Measurements from ENCODE around the gene TINAGL1. TPM values are rescaled to one million over a fixed set of nuclear protein-coding genes. Genes with fewer than 3 reads are reported as not detected.
"Not testable (repeated sequence)": the region's sequence is repeated elsewhere in the genome, so short reads cannot be mapped to it uniquely, and the experiment has no call there.

Gene TINAGL1
- polyA plus RNA-seq, 1 donor from 2014 or later: not detected

DNA sequence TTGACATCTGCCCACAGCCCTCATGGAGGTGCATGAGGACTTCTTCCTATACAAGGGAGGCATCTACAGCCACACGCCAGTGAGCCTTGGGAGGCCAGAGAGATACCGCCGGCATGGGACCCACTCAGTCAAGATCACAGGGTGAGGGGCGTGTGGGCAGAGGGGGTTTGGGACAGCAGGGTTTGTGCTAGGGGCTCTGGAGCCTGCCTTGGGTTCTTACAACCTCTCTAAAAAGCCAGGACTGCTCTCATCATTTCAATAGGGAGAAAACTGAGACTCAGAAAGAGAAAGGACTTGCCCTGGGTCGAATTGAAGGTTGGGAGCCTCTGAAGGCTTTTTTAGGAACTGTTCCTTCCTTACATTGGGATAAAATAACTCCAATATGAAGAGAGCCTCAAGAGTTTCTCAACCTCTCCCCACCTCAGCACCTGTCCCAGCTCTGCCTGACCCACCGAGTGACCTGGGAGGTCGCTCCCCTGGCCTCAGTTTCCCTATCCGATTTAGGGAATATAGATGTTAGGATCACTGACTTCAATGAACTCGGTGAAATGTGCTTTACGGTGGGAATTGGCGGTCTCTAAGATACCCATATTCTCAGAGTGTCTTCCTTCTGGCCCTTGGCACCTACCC lies 9.5 kb downstream of the TINAGL1 start:
- Mint-ChIP-seq H3K27me3 (peaks cover 16% of the 10 kb centered on the region), H3K4me1 (peaks cover 0 to 2% (median 2%) of the 10 kb centered on the region in 3 donors), H3K9me3 (no peaks in the 10 kb centered on the region), H3K27ac (no peak overlapping the region), H3K36me3 (no peaks in the 10 kb centered on the region), H3K4me3 (no peak overlapping the region)

GRCh38 chr1:31586376-31587327 lies 10.3 kb downstream of the TINAGL1 start:
- no peaks in the 10 kb centered on the region for H3K9me3 Mint-ChIP-seq
- no peak overlapping the region for H3K4me3 Mint-ChIP-seq
- no peaks in the 10 kb centered on the region for H3K36me3 Mint-ChIP-seq
- peaks cover 0 to 2% (median 2%) of the 10 kb centered on the region in 3 donors for H3K4me1 Mint-ChIP-seq
- peaks cover 16% of the 10 kb centered on the region for H3K27me3 Mint-ChIP-seq
- H3K27ac Mint-ChIP-seq: peak overlapping the region in 1 of 3 donors; percentile 57

GRCh38 chr1:31587328-31587699 lies 11.0 kb downstream of the TINAGL1 start:
- not testable (repeated sequence) for H3K4me3 Mint-ChIP-seq, H3K9me3 Mint-ChIP-seq, H3K27ac Mint-ChIP-seq, H3K4me1 Mint-ChIP-seq, H3K36me3 Mint-ChIP-seq
- H3K27me3 Mint-ChIP-seq: peaks cover 16% of the 10 kb centered on the region

- H3K27ac Mint-ChIP-seq: peak overlapping the region in 1 of 3 donors; percentile 53
- H3K4me3 Mint-ChIP-seq: peak overlapping the region in 2 of 4 donors; percentile 47 to 84
- peaks cover 16% of the 10 kb centered on the region for H3K27me3 Mint-ChIP-seq
- H3K4me1 Mint-ChIP-seq: peaks cover 0 to 2% (median 2%) of the 10 kb centered on the region in 3 donors
- H3K9me3 Mint-ChIP-seq: no peaks in the 10 kb centered on the region
- H3K36me3 Mint-ChIP-seq: no peaks in the 10 kb centered on the region
These were observed 11.6 kb downstream of the TINAGL1 start for GRCh38 chr1:31587720-31588423.

- Mint-ChIP-seq H3K27me3 (peaks cover 16% of the 10 kb centered on the region), H3K36me3 (no peaks in the 10 kb centered on the region), H3K27ac (no peak overlapping the region), H3K4me3 (no peak overlapping the region), H3K9me3 (no peaks in the 10 kb centered on the region), H3K4me1 (peaks cover 0 to 2% (median 2%) of the 10 kb centered on the region in 3 donors)
These were observed 12.6 kb downstream of the TINAGL1 start for GRCh38 chr1:31588751-31589515.

DNA sequence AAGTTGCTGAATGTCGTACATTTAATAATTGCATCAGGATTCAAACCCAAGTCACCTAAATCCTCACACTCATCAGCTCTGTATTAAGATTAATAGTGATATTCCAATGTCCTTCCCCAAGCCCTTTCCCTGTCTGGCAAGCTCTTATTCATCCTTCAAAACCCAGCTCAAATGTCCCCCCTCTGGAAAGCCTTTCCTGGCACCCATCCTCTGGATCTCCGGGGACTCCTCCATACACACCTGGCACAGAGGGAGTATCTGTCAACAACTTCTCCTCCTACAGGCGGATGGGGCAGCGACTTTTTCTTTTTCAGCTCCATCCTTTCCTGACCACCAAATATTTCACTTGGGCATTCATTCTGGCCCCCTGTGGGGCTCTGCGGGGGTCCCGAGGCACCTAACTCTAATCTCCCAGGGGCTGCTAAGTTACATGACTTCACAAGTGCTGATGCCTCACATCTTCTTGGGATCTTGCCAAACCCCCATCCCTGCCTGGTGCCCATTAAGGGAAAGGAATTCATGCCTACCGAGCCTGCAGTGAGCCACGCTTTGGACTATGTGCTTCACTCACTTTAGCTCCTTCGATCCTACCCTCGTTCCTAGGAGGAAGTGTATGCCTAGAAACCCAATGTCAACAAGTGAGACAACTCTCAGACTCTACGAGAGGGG lies 15.2 kb downstream of the TINAGL1 start:
- no peak overlapping the region for H3K4me3 Mint-ChIP-seq
- H3K36me3 Mint-ChIP-seq: no peaks in the 10 kb centered on the region
- peaks cover 0 to 4% (median 2%) of the 10 kb centered on the region in 3 donors for H3K4me1 Mint-ChIP-seq
- no peak overlapping the region for H3K27ac Mint-ChIP-seq
- no peaks in the 10 kb centered on the region for H3K9me3 Mint-ChIP-seq
- H3K27me3 Mint-ChIP-seq: peaks cover 16% of the 10 kb centered on the region

GRCh38 chr1:31592132-31592531 lies 15.8 kb downstream of the TINAGL1 start:
- Mint-ChIP-seq H3K27me3 (peaks cover 16% of the 10 kb centered on the region), H3K4me3 (no peak overlapping the region)

GRCh38 chr1:31593136-31593665 lies 16.9 kb downstream of the TINAGL1 start:
- H3K4me3 Mint-ChIP-seq: no peak overlapping the region
- H3K27ac Mint-ChIP-seq: no peak overlapping the region
- no peaks in the 10 kb centered on the region for H3K9me3 Mint-ChIP-seq
- peaks cover 0 to 4% (median 2%) of the 10 kb centered on the region in 3 donors for H3K4me1 Mint-ChIP-seq
- H3K36me3 Mint-ChIP-seq: no peaks in the 10 kb centered on the region
- H3K27me3 Mint-ChIP-seq: peaks cover 9% of the 10 kb centered on the region

More at GRCh38 chr1:31592132-31592531, 15.8 kb downstream of the TINAGL1 start:
- peaks cover 0 to 4% (median 2%) of the 10 kb centered on the region in 3 donors for H3K4me1 Mint-ChIP-seq
- H3K36me3 Mint-ChIP-seq: no peaks in the 10 kb centered on the region
- H3K9me3 Mint-ChIP-seq: no peaks in the 10 kb centered on the region
- no peak overlapping the region for H3K27ac Mint-ChIP-seq

DNA sequence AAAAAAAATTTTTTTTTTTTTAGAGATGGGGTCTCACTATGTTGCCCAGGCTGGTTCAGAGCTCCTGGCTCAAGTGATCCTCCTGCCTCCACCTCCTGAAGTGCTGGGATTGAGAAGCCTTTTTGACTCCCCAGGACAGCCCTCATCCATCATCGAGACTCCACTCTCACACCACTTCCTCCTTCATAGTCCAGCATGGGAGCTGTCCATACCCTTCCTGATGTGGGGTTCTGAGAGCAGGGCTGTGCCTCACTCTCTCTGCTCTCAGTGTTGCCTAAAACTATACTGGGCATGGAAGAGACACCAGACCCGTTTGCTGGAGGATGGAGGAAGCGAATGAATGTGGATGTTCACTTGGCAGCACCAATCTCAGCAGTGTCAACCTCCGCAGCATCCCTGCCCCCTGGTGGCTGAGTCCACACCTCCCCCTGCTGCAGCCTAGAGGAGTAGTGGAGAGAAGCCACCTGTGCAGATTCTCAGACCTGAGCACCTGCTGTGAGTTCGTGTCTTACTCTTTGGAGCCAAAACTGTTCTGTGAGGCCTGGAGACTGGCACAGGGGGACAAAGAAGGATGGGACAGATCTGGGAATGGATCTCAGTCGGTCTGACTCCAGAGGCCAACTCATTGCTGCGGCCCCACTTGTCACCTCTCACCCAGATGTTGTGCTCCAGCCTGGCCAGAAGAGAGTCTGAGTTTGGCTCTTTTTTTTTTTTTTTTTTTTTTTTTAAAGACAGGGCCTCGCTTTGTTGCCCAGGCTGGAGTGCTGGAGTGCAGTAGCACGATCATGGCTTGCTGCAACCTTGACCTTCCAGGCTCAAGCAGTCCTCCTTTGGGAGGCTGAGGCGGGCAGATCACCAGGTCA lies 17.7 kb downstream of the TINAGL1 start:
- H3K27ac Mint-ChIP-seq: no peak overlapping the region
- peaks cover 8% of the 10 kb centered on the region for H3K27me3 Mint-ChIP-seq
- no peak overlapping the region for H3K4me3 Mint-ChIP-seq
- peaks cover 0 to 4% (median 2%) of the 10 kb centered on the region in 3 donors for H3K4me1 Mint-ChIP-seq
- no peaks in the 10 kb centered on the region for H3K9me3 Mint-ChIP-seq
- H3K36me3 Mint-ChIP-seq: no peaks in the 10 kb centered on the region

GRCh38 chr1:31595836-31596736 lies 19.8 kb downstream of the TINAGL1 start:
- Mint-ChIP-seq H3K4me3 (no peak overlapping the region), H3K9me3 (no peaks in the 10 kb centered on the region), H3K4me1 (peaks cover 0 to 2% (median 0%) of the 10 kb centered on the region in 3 donors), H3K27me3 (no peaks in the 10 kb centered on the region), H3K36me3 (no peaks in the 10 kb centered on the region), H3K27ac (no peak overlapping the region)

- H3K4me1 Mint-ChIP-seq: peaks cover 0 to 2% (median 0%) of the 10 kb centered on the region in 3 donors
- H3K27me3 Mint-ChIP-seq: no peaks in the 10 kb centered on the region
- no peak overlapping the region for H3K4me3 Mint-ChIP-seq
- no peaks in the 10 kb centered on the region for H3K9me3 Mint-ChIP-seq
- no peak overlapping the region for H3K27ac Mint-ChIP-seq
- H3K36me3 Mint-ChIP-seq: no peaks in the 10 kb centered on the region
These were observed 20.4 kb downstream of the TINAGL1 start for GRCh38 chr1:31596737-31597097.

GRCh38 chr1:31598980-31599379 lies 22.7 kb downstream of the TINAGL1 start:
- H3K4me1 Mint-ChIP-seq: peaks cover 0 to 2% (median 0%) of the 10 kb centered on the region in 3 donors
- no peaks in the 10 kb centered on the region for H3K36me3 Mint-ChIP-seq
- H3K27me3 Mint-ChIP-seq: no peaks in the 10 kb centered on the region
- H3K4me3 Mint-ChIP-seq: no peak overlapping the region
- H3K9me3 Mint-ChIP-seq: no peaks in the 10 kb centered on the region
- H3K27ac Mint-ChIP-seq: no peak overlapping the region
